ENCODE results near the gene EXOC4.

- TF ChIP-seq GATA3 (IDR thresholded peaks at IDR 0.05; ENCODE audit: low read depth, low read length) (no peak), GATA2 (IDR thresholded peaks at IDR 0.05; ENCODE audit: low read depth, low read length) (no peak; the same call in 1 of the 2 replicates)
Measured at GRCh38 chr7:133534816-133535215, 281.9 kb downstream of the EXOC4 start.

Data from SH-SY5Y (cell line).